A549 (cell line): ENCODE measurements around the gene RCAN3. TPM values are rescaled to one million over a fixed set of nuclear protein-coding genes. Genes with fewer than 3 reads are reported as not detected.
"Not testable (repeated sequence)": the region's sequence is repeated elsewhere in the genome, so short reads cannot be mapped to it uniquely, and the experiment has no call there.

Experiments
- ATAC-seq, 2 experiments: fragments of 200-7000 bp in 1 of 2; fragments of >200 bp in 1 of 2; cut with Nextera tagmentation in 1 of 2; cut with Tn5 transposase in 1 of 2; 3 replicates each; pipeline versions ENCODE4 v1.8.0 to v1.9.1; 2018 to 2020; ENCODE audit warnings: mild to moderate bottlenecking in 1 of 2, moderate library complexity in 1 of 2
- CTCF ChIA-PET: fragments of 300-600 bp; sonication (Branson Sonifier 250); formaldehyde crosslinking; extraction: SDS; loops from one replicate; lab custom pipeline; 2021; ENCODE audit warnings: antibody characterized with exemption, inconsistent platforms; lab: Yijun Ruan, JAX
- POLR2A ChIA-PET: fragments of 350-600 bp; formaldehyde crosslinking; extraction: SDS; loops from one replicate; lab custom pipeline; 2021; ENCODE audit warnings: antibody characterized with exemption, inconsistent platforms; lab: Yijun Ruan, JAX
- DNase-seq, 2 experiments: peaks; one replicate each; pipeline versions ENCODE4 v3.0.0 to v3.0.0-alpha.2; 2011 to 2016; ENCODE audit warnings: low read depth in 1 of 2, low spot score in 1 of 2
- FAIRE-seq: peaks from 2 replicates; lab custom pipeline; 2011; peaks lifted over from hg19 to GRCh38; lab: Jason Lieb, UNC
- H3K27ac ChIP-seq, 2 experiments: fragments of >200 bp; sonication (Bioruptor Twin); formaldehyde crosslinking; 3 replicates each; pipeline ENCODE4 v1.5.1; 2016 to 2017
- H3K4me1 ChIP-seq: fragments of >200 bp; sonication (Bioruptor Twin); formaldehyde crosslinking; 3 replicates; pipeline ENCODE4 v1.6.1; 2016
- H3K4me2 ChIP-seq: fragments of >200 bp; sonication (Bioruptor Twin); formaldehyde crosslinking; 3 replicates; pipeline ENCODE4 v1.6.1; 2016
- H3K4me3 ChIP-seq: fragments of >200 bp; sonication (Bioruptor Twin); formaldehyde crosslinking; 3 replicates; pipeline ENCODE4 v1.5.1; 2016
- H3K9me3 ChIP-seq: fragments of >200 bp; sonication (Bioruptor Twin); formaldehyde crosslinking; 3 replicates; pipeline ENCODE4 v1.6.1; 2016
- ATOH8 ChIP-seq: fragments of 250-450 bp; sonication (Bioruptor Pico); IDR thresholded peaks from 2 replicates; pipeline ENCODE4 v1.5.0; 2020; ENCODE audit warnings: low read depth, mild to moderate bottlenecking, moderate library complexity
- CBX8 ChIP-seq: fragments of 200-600 bp; sonication (generic); IDR thresholded peaks from 2 replicates; pipeline ENCODE4 v1.6.1; 2016
- CEBPB ChIP-seq, 2 experiments: fragments of >200 bp in 1 of 2; sonication (Bioruptor Twin) in 1 of 2; formaldehyde crosslinking in 1 of 2; IDR thresholded peaks; 2 replicates each; pipeline ENCODE4 v1.6.1; 2012 to 2016
- CTCF ChIP-seq: fragments of >200 bp; sonication (Bioruptor Twin); formaldehyde crosslinking; IDR thresholded peaks from 3 replicates; pipeline ENCODE4 v1.5.1; 2016
- E2F6 ChIP-seq: IDR thresholded peaks from 2 replicates; pipeline ENCODE4 v1.6.1; 2012; ENCODE audit warnings: low read depth, borderline replicate concordance
- EP300 ChIP-seq, 2 experiments: fragments of >200 bp; sonication (Bioruptor Twin); formaldehyde crosslinking; IDR thresholded peaks; 2 replicates in 1 of 2; 3 replicates in 1 of 2; pipeline ENCODE4 v1.6.1; 2016 to 2017
- FOSL2 ChIP-seq, 2 experiments: fragments of 450-650 bp in 1 of 2; fragments of >200 bp in 1 of 2; sonication (Bioruptor Twin) in 1 of 2; formaldehyde crosslinking; IDR thresholded peaks; 2 replicates each; pipeline versions ENCODE4 v1.5.0 to v1.6.1; 2016 to 2020; ENCODE audit warnings: mild to moderate bottlenecking in 1 of 2, moderate library complexity in 1 of 2
- HEYL ChIP-seq: fragments of 250-450 bp; sonication (Bioruptor Pico); IDR thresholded peaks from 2 replicates; pipeline ENCODE4 v1.8.0; 2021; ENCODE audit warnings: mild to moderate bottlenecking, moderate library complexity
- HOXA7 ChIP-seq: fragments of 250-450 bp; sonication (Bioruptor Pico); IDR thresholded peaks from 2 replicates; pipeline ENCODE4 v1.5.0; 2020; ENCODE audit warnings: mild to moderate bottlenecking, moderate library complexity
- JUN ChIP-seq, 2 experiments: fragments of >200 bp; sonication (Bioruptor Twin); formaldehyde crosslinking; IDR thresholded peaks; 2 replicates in 1 of 2; 3 replicates in 1 of 2; pipeline ENCODE4 v1.6.1; 2016 to 2017
- KDM1A ChIP-seq: fragments of 200-600 bp; sonication (generic); IDR thresholded peaks from 2 replicates; pipeline ENCODE4 v1.6.1; 2016; ENCODE audit warnings: low read depth, mild to moderate bottlenecking
- MAZ ChIP-seq: fragments of 150-350 bp; IDR thresholded peaks from 2 replicates; pipeline ENCODE4 v1.6.1; 2014; ENCODE audit warnings: antibody characterized with exemption, low read depth, low read length, borderline replicate concordance
- NPAS2 ChIP-seq: fragments of 250-450 bp; sonication (Bioruptor Pico); IDR thresholded peaks from 2 replicates; pipeline ENCODE4 v1.8.0; 2022; ENCODE audit warnings: mild to moderate bottlenecking, moderate library complexity, borderline replicate concordance
- NR3C1 ChIP-seq: fragments of >200 bp; sonication (Bioruptor Twin); formaldehyde crosslinking; IDR thresholded peaks from 3 replicates; pipeline ENCODE4 v1.6.1; 2017
- PBX3 ChIP-seq: IDR thresholded peaks from 2 replicates; pipeline ENCODE4 v1.6.1; 2012
- RAD21 ChIP-seq, 2 experiments: fragments of >200 bp in 1 of 2; sonication (Bioruptor Twin) in 1 of 2; formaldehyde crosslinking in 1 of 2; IDR thresholded peaks in 1 of 2; conservative IDR thresholded peaks in 1 of 2; 2 replicates in 1 of 2; 3 replicates in 1 of 2; pipeline ENCODE4 v1.6.1; 2012 to 2018; ENCODE audit warnings: inconsistent platforms in 1 of 2
- REST ChIP-seq: fragments of 200-600 bp; sonication (generic); IDR thresholded peaks from 2 replicates; pipeline ENCODE4 v1.6.1; 2016; ENCODE audit warnings: antibody characterized with exemption, mild to moderate bottlenecking, moderate library complexity
- RNF2 ChIP-seq: fragments of 200-600 bp; sonication (generic); IDR thresholded peaks from 2 replicates; pipeline ENCODE4 v1.6.1; 2016; ENCODE audit warnings: low read depth, mild to moderate bottlenecking, antibody characterized with exemption, moderate library complexity, borderline replicate concordance
- TFCP2L1 ChIP-seq: fragments of 250-450 bp; sonication (Bioruptor Pico); IDR thresholded peaks from 2 replicates; pipeline ENCODE4 v1.5.0; 2021; ENCODE audit warnings: mild to moderate bottlenecking
- ZC3H11A ChIP-seq: fragments of 450-650 bp; IDR thresholded peaks from 2 replicates; pipeline ENCODE4 v1.6.1; 2014; ENCODE audit warnings: antibody characterized with exemption, mild to moderate bottlenecking
- ZNF302 ChIP-seq: fragments of 250-450 bp; sonication (Bioruptor Pico); IDR thresholded peaks from 2 replicates; pipeline ENCODE4 v1.9.0; 2021; ENCODE audit warnings: inconsistent platforms, mild to moderate bottlenecking, moderate library complexity
- ZSCAN20 ChIP-seq: fragments of 250-450 bp; sonication (Bioruptor Pico); IDR thresholded peaks from 2 replicates; pipeline ENCODE4 v1.8.0; 2022; ENCODE audit warnings: mild to moderate bottlenecking, moderate library complexity
- WGBS: methylation state at CpG from one replicate; pipeline ENCODE4 v1.1.6; 2017; ENCODE audit errors: missing lambda C conversion rate; 5-methylcytosine and 5-hydroxymethylcytosine counted together
- polyA plus RNA-seq, 4 experiments: library from polyadenylated mRNA; depleted of rRNA in 3 of 4; stranded (reverse); fragments of >200 nt; fragmentation: RNase III in 1 of 4; extraction: RNeasy Plus Mini Kit Qiagen cat#74134 plus additional on column Dnase treatment in 1 of 4; gene quantifications; 2 replicates in 3 of 4; 3 replicates in 1 of 4; pipeline ENCODE4 v1.2.3, GENCODE V29; 2011 to 2017

RCAN3 gene
- polyA plus RNA-seq, 2 of the 4 experiments (the other 2 are of a cell fraction): 7.4 to 14.6 TPM

- TF ChIP-seq JUN (IDR thresholded peaks at IDR 0.05) (no peak), HOXA7 (CRISPR knock-in tag) (no peak), PBX3 (no peak), KDM1A (no peak)
These were observed 10.9 kb upstream of the RCAN3 start (continued) for GRCh38 chr1:24491577-24492360.

GRCh38 chr1:24492935-24493334 lies 9.7 kb upstream of the RCAN3 start:
- not testable (repeated sequence) for H3K27ac ChIP-seq, H3K4me3 ChIP-seq, DNase-seq, H3K4me1 ChIP-seq, H3K4me2 ChIP-seq, H3K9me3 ChIP-seq, ATAC-seq, FAIRE-seq
- POLR2A ChIA-PET: interaction anchor here (1.4 kb wide), 1 partner anchor 9 kb away, joined by 4 read pairs; the partner anchor contains the start of gene RCAN3
- CTCF ChIA-PET: interaction anchor here (0.8 kb wide), 1 partner anchor 380 kb away, joined by 3 read pairs; no protein-coding TSS in a partner anchor
- 74% methylated on average over 9 of the region's 9 CpGs for WGBS

GRCh38 chr1:24493785-24494184 lies 8.9 kb upstream of the RCAN3 start:
- Histone ChIP-seq H3K4me1 (no peaks in the 10 kb centered on the region), H3K9me3 (peaks cover 3% of the 10 kb centered on the region; the same call in 1 of the 3 replicates), H3K4me2 (no peak overlapping the region), H3K4me3 (no peak overlapping the region), H3K27ac (no peak overlapping the region)
- 67% methylated on average over 3 of the region's 3 CpGs for WGBS
- CTCF ChIA-PET: no interaction called here
- POLR2A ChIA-PET: interaction anchor here (1.4 kb wide), 1 partner anchor 8 kb away, joined by 4 read pairs; the partner anchor contains the start of gene RCAN3
- no peak for FAIRE-seq
- DNase-seq: no peak
- TF ChIP-seq ZNF302: no peak
- no peak for TF ChIP-seq HEYL (CRISPR knock-in tag)
- TF ChIP-seq MAZ: no peak
- no peak for TF ChIP-seq TFCP2L1 (CRISPR knock-in tag)
- no peak for TF ChIP-seq FOSL2 (IDR thresholded peaks at IDR 0.05)
- TF ChIP-seq FOSL2 (CRISPR knock-in tag; IDR thresholded peaks at IDR 0.05): no peak
- no peak for TF ChIP-seq HOXA7 (CRISPR knock-in tag)
- TF ChIP-seq CBX8: no peak
- TF ChIP-seq RAD21 (conservative IDR thresholded peaks at IDR 0.05 in 1 of 2, IDR thresholded peaks at IDR 0.05 in 1 of 2): no peak
- no peak for ATAC-seq

- FAIRE-seq: no peak
- Histone ChIP-seq H3K9me3 (no peaks in the 10 kb centered on the region), H3K4me2 (no peak overlapping the region), H3K4me3 (no peak overlapping the region), H3K27ac (no peak overlapping the region), H3K4me1 (peaks cover 11% of the 10 kb centered on the region; the same call in 2 of the 3 replicates)
- no peak for DNase-seq
- POLR2A ChIA-PET: no interaction called here
- CTCF ChIA-PET: no interaction called here
- ATAC-seq: no peak
- TF ChIP-seq REST (no peak), CEBPB (IDR thresholded peaks at IDR 0.05) (no peak), RNF2 (no peak), ZC3H11A (no peak), ZSCAN20 (no peak), NPAS2 (no peak), CBX8 (no peak), HOXA7 (CRISPR knock-in tag) (no peak), ATOH8 (CRISPR knock-in tag) (no peak), E2F6 (no peak), EP300 (IDR thresholded peaks at IDR 0.05) (no peak), CTCF (no peak), NR3C1 (no peak)
- 87% methylated on average over 12 of the region's 12 CpGs for WGBS
These were observed 4.0 kb upstream of the RCAN3 start for GRCh38 chr1:24498589-24498988.
